GM13976 (cell line): ENCODE measurements around the gene KCNIP1.

Experiments
- DNase-seq: peaks from one replicate; pipeline ENCODE4 v3.0.0; 2012; ENCODE audit warnings: low spot score
- CTCF ChIP-seq: IDR thresholded peaks from 2 replicates; pipeline ENCODE4 v1.5.1; 2012; ENCODE audit warnings: borderline replicate concordance, mild to moderate bottlenecking; ENCODE audit not compliant: insufficient read depth; ENCODE audit errors: extremely low read depth, missing control alignments, control extremely low read depth
- in situ Hi-C: fragments of 300-500 bp; cut with MboI; formaldehyde crosslinking; loops from one replicate; pipeline ENCODE4 v1.12.0; 2022; ENCODE audit warnings: low sequenced_read_pairs, mixed read lengths, inconsistent platforms; ENCODE audit not compliant: unreplicated experiment

KCNIP1 gene

GRCh38 chr5:170741801-170742200, 238.0 kb downstream of the KCNIP1 start:
- in situ Hi-C loops: loop anchor here (25.0 kb wide), 1 partner anchor 596 kb away; no protein-coding TSS in a partner anchor
- no peak for TF ChIP-seq CTCF
- DNase-seq: no peak

- no peak for DNase-seq
- TF ChIP-seq CTCF: no peak
- in situ Hi-C loops: loop anchor here (25.0 kb wide), 1 partner anchor 593 kb away; no protein-coding TSS in a partner anchor
These were observed 240.0 kb downstream of the KCNIP1 start for GRCh38 chr5:170743876-170744212.

GRCh38 chr5:170745481-170746071, 241.8 kb downstream of the KCNIP1 start:
- in situ Hi-C loops: loop anchor here (25.0 kb wide), 1 partner anchor 592 kb away; no protein-coding TSS in a partner anchor
- peak; percentile 22 for DNase-seq
- TF ChIP-seq CTCF: no peak

GRCh38 chr5:170746075-170746960, 242.5 kb downstream of the KCNIP1 start:
- in situ Hi-C loops: loop anchor here (25.0 kb wide), 1 partner anchor 591 kb away; no protein-coding TSS in a partner anchor
- DNase-seq: peak; percentile 19
- TF ChIP-seq CTCF: no peak

GRCh38 chr5:170746961-170747340, 243.1 kb downstream of the KCNIP1 start:
- DNase-seq: no peak
- no peak for TF ChIP-seq CTCF
- in situ Hi-C loops: loop anchor here (25.0 kb wide), 1 partner anchor 590 kb away; no protein-coding TSS in a partner anchor

GRCh38 chr5:170747357-170747756, 243.5 kb downstream of the KCNIP1 start:
- in situ Hi-C loops: loop anchor here (25.0 kb wide), 1 partner anchor 590 kb away; no protein-coding TSS in a partner anchor
- no peak for DNase-seq
- no peak for TF ChIP-seq CTCF
